A549 treated with Hydrocortisone at 1 μM for 4 hours (cell line): ENCODE results near the gene SPEG. TPM values are rescaled to one million over a fixed set of nuclear protein-coding genes. Genes with fewer than 3 reads are reported as not detected.

ENCODE experiments used
- total RNA-seq: library from RNA; stranded (reverse); fragments of 200-300 nt; extraction: Qiagen RNA extraction; gene quantifications from 5 replicates; pipeline ENCODE4 v1.2.3, GENCODE V29; 2022

SPEG gene
- 6.5 to 10.3 TPM (median 8.3 TPM) in 5 replicates for total RNA-seq

DNA sequence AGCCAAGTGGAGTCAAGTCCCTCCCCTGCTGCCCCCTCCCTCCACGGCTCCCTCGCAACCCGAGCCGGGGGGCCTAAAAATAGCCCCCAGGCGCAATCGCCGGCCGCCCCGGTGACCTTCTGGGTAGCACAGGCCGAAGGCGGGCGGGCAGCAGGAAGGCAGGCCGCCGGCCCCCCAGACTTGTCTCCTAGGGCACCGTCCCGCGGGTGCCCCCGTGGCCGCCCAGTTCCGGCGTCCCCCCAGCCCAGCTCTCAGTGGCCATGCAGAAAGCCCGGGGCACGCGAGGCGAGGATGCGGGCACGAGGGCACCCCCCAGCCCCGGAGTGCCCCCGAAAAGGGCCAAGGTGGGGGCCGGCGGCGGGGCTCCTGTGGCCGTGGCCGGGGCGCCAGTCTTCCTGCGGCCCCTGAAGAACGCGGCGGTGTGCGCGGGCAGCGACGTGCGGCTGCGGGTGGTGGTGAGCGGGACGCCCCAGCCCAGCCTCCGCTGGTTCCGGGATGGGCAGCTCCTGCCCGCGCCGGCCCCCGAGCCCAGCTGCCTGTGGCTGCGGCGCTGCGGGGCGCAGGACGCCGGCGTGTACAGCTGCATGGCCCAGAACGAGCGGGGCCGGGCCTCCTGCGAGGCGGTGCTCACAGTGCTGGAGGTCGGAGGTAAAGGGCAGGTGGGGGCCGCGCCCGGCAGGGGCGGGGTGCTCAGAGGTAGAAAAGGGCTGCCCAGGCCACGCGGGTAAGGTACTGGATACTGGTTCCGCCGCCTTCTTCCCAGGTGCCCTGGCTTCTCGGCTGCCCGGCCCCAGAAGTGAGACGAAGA lies at the start of gene SPEG:
Gene SPEG, plus strand, starts transcription at position 126 of the 808 bp plus-strand sequence. Its CDS starts 135 bp downstream, at position 261.

DNA sequence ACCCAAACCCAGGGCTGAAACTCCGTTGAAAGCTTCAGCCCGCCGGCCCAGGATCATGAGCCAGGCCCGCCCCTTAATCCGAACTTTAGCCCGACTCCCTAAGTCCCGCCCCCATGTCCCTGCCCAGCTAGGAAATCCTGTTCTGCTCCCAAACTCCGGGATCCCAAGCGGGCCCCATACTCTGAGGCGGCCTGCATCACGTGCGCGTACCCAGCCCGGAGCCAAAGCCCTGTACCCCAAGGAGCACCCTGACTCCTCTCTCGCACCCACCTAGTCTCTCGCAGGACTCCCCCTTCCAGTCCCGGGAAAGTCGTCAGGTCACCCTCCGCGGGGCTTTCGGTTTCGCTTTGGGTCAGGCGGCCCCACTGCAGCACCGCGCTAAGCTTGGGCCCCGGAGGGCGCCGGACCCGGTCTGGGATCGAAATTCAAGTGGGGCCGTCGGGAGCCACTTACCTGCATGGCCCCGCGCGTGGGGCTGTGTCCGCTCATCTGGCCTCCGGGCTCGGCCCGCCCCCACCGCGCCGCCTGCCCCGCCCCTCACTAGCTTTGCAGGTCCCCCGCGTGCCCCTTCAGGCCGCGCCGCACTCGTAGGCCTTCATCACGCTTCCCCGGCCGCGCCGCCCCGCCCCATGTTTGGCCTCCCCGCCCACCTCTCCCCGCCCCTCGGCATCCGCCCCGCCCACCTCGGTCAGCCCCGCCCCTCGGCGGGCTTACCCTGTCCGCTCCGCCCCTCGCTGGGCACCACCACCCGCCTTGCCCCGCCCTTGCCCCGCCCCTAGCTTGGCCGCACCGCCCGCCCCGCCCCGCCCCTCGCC lies 47.1 kb upstream of the SPEG start, which contains the start of gene DNPEP:
Gene DNPEP, minus strand, starts transcription at position 607 of the 815 bp plus-strand sequence. Its CDS starts 118 bp downstream, at position 489.

DNA sequence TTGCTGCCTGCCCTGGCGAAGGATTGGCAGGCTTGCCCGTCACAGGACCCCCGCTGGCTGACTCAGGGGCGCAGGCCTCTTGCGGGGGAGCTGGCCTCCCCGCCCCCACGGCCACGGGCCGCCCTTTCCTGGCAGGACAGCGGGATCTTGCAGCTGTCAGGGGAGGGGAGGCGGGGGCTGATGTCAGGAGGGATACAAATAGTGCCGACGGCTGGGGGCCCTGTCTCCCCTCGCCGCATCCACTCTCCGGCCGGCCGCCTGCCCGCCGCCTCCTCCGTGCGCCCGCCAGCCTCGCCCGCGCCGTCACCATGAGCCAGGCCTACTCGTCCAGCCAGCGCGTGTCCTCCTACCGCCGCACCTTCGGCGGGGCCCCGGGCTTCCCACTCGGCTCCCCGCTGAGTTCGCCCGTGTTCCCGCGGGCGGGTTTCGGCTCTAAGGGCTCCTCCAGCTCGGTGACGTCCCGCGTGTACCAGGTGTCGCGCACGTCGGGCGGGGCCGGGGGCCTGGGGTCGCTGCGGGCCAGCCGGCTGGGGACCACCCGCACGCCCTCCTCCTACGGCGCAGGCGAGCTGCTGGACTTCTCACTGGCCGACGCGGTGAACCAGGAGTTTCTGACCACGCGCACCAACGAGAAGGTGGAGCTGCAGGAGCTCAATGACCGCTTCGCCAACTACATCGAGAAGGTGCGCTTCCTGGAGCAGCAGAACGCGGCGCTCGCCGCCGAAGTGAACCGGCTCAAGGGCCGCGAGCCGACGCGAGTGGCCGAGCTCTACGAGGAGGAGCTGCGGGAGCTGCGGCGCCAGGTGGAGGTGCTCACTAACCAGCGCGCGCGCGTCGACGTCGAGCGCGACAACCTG lies 16.3 kb upstream of the SPEG start, which contains the start of gene DES:
Gene DES, plus strand, starts transcription at position 223 of the 857 bp plus-strand sequence. Its CDS starts 86 bp downstream, at position 309.

DNA sequence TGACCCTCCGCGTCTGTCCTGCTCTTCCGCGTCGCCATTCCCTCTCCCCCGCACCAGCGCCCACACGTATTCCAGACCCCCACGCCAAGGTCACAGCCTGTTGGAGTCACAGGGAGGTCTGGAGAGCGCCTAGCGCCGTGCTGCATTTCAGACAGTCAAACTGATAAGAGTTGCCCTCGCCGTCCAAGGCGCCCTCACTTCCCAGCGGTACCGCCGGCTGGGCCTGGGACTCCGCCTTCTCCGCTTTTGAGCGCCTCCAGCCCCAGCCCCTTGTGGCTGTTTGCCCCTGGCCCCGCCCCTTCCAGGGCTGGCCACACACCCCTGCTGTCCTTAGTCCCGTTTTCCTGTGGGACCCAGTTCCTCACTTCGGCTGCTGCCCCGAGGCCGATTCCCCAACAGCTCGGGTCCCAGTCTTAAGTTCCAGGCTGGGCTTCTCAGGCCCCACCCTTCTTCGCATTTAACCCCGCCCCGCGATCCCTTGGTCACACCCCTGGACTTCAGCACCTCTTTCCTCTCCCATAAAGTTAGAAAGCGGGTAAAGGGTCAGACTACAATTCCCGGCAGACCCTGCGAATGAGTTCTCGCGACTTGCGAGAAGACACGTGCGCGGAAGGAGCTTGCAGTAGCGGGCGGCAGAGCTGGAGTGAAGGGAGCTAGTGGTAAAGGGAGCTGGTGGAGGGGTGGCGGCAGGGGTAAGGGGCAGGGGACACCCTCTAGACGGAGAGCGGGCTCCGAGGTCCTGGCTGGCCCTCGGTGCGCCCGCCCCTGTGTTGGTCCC lies 63.8 kb downstream of the SPEG start, which contains the start of gene GMPPA:
Gene GMPPA, plus strand, starts transcription at position 612 of the 778 bp plus-strand sequence. CDS start 1,085 bp downstream, outside the sequence.

DNA sequence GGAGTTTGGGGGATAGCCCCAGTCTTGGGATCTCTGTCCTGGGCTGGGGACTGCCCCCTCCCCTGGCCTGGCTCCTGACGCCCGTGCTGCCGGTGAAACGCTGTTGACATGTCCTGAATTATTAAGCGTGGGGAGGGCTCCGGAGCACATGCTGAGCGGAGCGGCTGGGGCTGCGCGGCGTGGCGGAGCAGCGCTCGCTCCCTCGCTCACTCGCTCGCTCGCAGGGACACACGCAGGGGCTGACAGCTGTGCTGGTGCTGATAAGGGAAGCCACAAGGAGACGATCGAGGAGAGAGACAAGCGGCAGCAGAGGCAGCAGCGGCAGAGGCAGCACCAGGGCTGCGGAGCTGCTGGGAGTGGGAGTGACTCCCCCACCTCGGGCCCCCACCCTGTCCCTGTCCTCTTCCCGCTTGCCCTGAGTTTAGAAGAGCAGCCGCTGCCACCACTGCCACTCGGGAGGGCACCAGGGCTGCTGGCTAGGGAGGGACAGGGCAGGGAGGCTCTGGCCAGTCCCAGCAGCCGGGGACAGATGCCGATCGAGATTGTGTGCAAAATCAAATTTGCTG lies 79.6 kb downstream of the SPEG start, which contains the start of gene ASIC4:
Gene ASIC4, plus strand, starts transcription at position 287 of the 566 bp plus-strand sequence. Its CDS starts 243 bp downstream, at position 530.

DNA sequence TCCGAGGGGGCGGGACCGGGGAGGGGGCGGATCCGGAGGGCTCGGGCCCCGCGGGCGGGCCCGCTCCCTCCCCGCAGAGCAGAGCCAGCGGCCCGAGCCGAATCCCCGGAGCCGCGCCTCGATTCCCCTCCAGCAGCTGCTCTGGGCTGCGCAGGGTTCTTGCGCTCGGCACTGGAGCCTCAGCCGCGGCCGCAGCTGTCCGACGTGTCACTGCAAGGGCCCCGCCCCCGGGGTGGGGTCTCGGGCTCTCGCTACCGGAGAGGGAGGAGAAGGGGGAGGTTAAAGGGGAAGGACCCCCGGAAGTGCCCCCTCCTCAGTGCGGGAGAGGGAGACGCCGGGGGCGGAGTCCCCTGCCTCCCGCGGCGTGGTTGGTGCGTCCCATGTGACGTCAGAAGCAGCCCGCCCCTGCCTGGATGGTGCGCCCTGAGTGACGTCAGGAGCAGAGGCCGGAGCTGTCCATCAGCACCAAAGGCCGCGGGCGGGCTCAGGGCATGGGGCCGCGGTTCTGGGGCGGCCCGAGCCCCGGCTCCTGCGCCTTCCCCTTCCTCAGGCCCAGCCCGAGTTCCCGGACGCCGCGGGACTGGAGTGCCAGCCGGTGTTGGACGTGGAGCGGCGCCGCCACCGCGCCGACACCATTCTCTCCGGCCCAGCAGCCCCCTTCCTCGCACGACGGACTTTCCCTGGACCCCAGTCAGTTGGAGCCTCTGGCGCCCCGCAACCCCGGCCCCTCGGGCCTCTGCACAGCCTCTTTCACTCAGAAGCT lies 109.1 kb downstream of the SPEG start, which contains the start of the genes CHPF and TMEM198:
Gene CHPF, minus strand, starts transcription at position 214 of the 763 bp plus-strand sequence. CDS start 271 bp downstream, outside the sequence.
Gene TMEM198, plus strand, starts transcription at position 433 of the 763 bp plus-strand sequence. CDS start 700 bp downstream, outside the sequence.

Other genes starting within 250 kb of the SPEG start
- 17.3 to 21.3 TPM (median 20.1 TPM) in 5 replicates for gene ZFAND2B, start 228.1 kb upstream of the SPEG start, total RNA-seq
- 21.9 to 29.4 TPM (median 27.3 TPM) in 5 replicates for gene ABCB6, start 215.9 kb upstream of the SPEG start, total RNA-seq
- gene ATG9A, start 205.2 kb upstream of the SPEG start, total RNA-seq: 37.7 to 55.7 TPM (median 44.1 TPM) in 5 replicates
- 12.0 to 17.8 TPM (median 16.4 TPM) in 5 replicates for gene ANKZF1, start 205.0 kb upstream of the SPEG start, total RNA-seq
- 6.2 to 7.6 TPM (median 6.9 TPM) in 5 replicates for gene GLB1L, start 189.4 kb upstream of the SPEG start, total RNA-seq
- 28.8 to 33.9 TPM (median 29.3 TPM) in 5 replicates for gene STK16, start 189.4 kb upstream of the SPEG start, total RNA-seq
- gene TUBA4B, start 181.6 kb upstream of the SPEG start, total RNA-seq: 0.15 to 0.33 TPM (median 0.20 TPM) in 5 replicates
- gene TUBA4A, start 180.9 kb upstream of the SPEG start, total RNA-seq: 251 to 336 TPM (median 266 TPM) in 5 replicates
- gene DNAJB2, start 155.5 kb upstream of the SPEG start, total RNA-seq: 34.1 to 40.5 TPM (median 37.7 TPM) in 5 replicates
- 1.0 to 1.5 TPM (median 1.2 TPM) in 5 replicates for gene PTPRN, start 125.4 kb upstream of the SPEG start, total RNA-seq
- gene RESP18, start 102.1 kb upstream of the SPEG start, total RNA-seq: not detected in 5 replicates
- gene DNPEP, start 46.9 kb upstream of the SPEG start, total RNA-seq: 58.3 to 67.2 TPM (median 62.6 TPM) in 5 replicates
- 0.23 to 0.93 TPM (median 0.51 TPM) in 5 replicates for gene DES, start 16.5 kb upstream of the SPEG start, total RNA-seq
- gene GMPPA, start 64.0 kb downstream of the SPEG start, total RNA-seq: 36.9 to 40.3 TPM (median 37.8 TPM) in 5 replicates
- gene ASIC4, start 79.6 kb downstream of the SPEG start, total RNA-seq: 0.06 to 0.26 TPM (median 0.07 TPM) in 5 replicates
- gene CHPF, start 109.0 kb downstream of the SPEG start, total RNA-seq: 21.8 to 32.9 TPM (median 29.3 TPM) in 5 replicates
- gene TMEM198, start 109.2 kb downstream of the SPEG start, total RNA-seq: 0.70 to 1.3 TPM (median 1.0 TPM) in 5 replicates
- gene OBSL1, start 136.7 kb downstream of the SPEG start, total RNA-seq: 18.8 to 22.2 TPM (median 19.9 TPM) in 5 replicates
- 0.35 to 0.58 TPM (median 0.47 TPM) in 5 replicates for gene INHA, start 137.5 kb downstream of the SPEG start, total RNA-seq
- gene STK11IP, start 163.0 kb downstream of the SPEG start, total RNA-seq: 13.9 to 17.5 TPM (median 17.2 TPM) in 5 replicates
- gene SLC4A3, start 192.8 kb downstream of the SPEG start, total RNA-seq: 2.5 to 3.3 TPM (median 3.1 TPM) in 5 replicates